GM13976 (cell line): ENCODE results near the gene CASZ1.

ENCODE experiments used
- DNase-seq: peaks from one replicate; pipeline ENCODE4 v3.0.0; 2012; ENCODE audit warnings: low spot score
- in situ Hi-C: fragments of 300-500 bp; cut with MboI; formaldehyde crosslinking; loops from one replicate; pipeline ENCODE4 v1.12.0; 2022; ENCODE audit warnings: low sequenced_read_pairs, mixed read lengths, inconsistent platforms; ENCODE audit not compliant: unreplicated experiment
- TF ChIP-seq, protein P1 (sequence below): IDR thresholded peaks from 2 replicates; pipeline ENCODE4 v1.5.1; 2012; ENCODE audit warnings: borderline replicate concordance, mild to moderate bottlenecking; ENCODE audit not compliant: insufficient read depth; ENCODE audit errors: extremely low read depth, missing control alignments, control extremely low read depth

CASZ1 gene

GRCh38 chr1:10735563-10736305, 60.7 kb downstream of the CASZ1 start:
- in situ Hi-C loops: no loop called here
- DNase-seq: no peak
- TF ChIP-seq, protein P1, sequence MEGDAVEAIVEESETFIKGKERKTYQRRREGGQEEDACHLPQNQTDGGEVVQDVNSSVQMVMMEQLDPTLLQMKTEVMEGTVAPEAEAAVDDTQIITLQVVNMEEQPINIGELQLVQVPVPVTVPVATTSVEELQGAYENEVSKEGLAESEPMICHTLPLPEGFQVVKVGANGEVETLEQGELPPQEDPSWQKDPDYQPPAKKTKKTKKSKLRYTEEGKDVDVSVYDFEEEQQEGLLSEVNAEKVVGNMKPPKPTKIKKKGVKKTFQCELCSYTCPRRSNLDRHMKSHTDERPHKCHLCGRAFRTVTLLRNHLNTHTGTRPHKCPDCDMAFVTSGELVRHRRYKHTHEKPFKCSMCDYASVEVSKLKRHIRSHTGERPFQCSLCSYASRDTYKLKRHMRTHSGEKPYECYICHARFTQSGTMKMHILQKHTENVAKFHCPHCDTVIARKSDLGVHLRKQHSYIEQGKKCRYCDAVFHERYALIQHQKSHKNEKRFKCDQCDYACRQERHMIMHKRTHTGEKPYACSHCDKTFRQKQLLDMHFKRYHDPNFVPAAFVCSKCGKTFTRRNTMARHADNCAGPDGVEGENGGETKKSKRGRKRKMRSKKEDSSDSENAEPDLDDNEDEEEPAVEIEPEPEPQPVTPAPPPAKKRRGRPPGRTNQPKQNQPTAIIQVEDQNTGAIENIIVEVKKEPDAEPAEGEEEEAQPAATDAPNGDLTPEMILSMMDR: no peak

DNA sequence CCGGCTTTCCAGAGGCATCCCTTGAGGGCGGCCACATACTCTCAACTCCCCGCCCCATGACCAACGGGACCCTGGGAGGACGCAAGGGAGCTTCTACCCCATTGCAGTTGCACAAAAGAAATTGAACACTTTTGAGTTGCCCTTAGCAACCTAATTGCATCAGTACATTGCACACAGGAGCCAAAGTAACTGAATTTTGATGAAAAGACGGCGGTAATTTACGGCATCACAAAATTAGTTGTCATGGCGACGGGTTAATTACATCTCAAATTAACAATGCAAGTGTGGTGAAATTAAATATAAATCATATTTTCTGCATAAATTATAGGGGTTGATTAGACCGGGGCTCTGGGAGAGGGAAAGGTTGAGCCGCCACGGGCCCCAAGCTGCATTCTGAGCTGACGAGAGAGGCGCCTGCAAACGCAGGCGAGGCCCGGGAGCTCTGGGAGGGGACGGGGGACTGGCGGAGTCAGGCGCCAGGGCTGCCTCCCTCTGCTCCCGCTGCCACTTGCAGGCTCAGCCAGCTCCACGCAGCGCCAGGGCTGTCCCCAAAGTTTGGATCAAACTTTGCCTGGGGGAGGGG, 61.4 kb downstream of the CASZ1 start:
- DNase-seq: no peak
- in situ Hi-C loops: no loop called here
- TF ChIP-seq, protein P1: no peak

- DNase-seq: no peak
Observed at GRCh38 chr1:10734375-10734774, 62.1 kb downstream of the CASZ1 start.

GRCh38 chr1:10733474-10734366, 62.7 kb downstream of the CASZ1 start:
- in situ Hi-C loops: no loop called here
- DNase-seq: peak; percentile 85
- TF ChIP-seq, protein P1: no peak

More at GRCh38 chr1:10734375-10734774, 62.1 kb downstream of the CASZ1 start:
- TF ChIP-seq, protein P1: no peak
- in situ Hi-C loops: no loop called here

- in situ Hi-C loops: no loop called here
- TF ChIP-seq, protein P1: no peak
- DNase-seq: no peak
Observed at GRCh38 chr1:10730985-10731384, 65.5 kb downstream of the CASZ1 start.

GRCh38 chr1:10728595-10729410, 67.6 kb downstream of the CASZ1 start:
- in situ Hi-C loops: no loop called here
- TF ChIP-seq, protein P1: no peak
- DNase-seq: no peak
